Stimulated activated CD4-positive, alpha-beta T cell treated with anti-CD3 and anti-CD28 coated beads, Interleukin-1b, Interleukin-23, amount 100 ng/mL, for 4 hours (primary cell): ENCODE data around the gene MAPK8IP3.
"Not testable (repeated sequence)": the region's sequence is repeated elsewhere in the genome, so short reads cannot be mapped to it uniquely, and the experiment has no call there.

Experiments
- DNase-seq, 2 donors: peaks; one replicate each; pipeline ENCODE4 v3.0.0-alpha.2; 2020; ENCODE audit warnings: low read depth in 2 of 2

The MAPK8IP3 gene

GRCh38 chr16:1786242-1787055 lies 80.5 kb downstream of the MAPK8IP3 start:
- no peak for DNase-seq

- no peak for DNase-seq
Observed at GRCh38 chr16:1787056-1787321, 81.0 kb downstream of the MAPK8IP3 start.

GRCh38 chr16:1787322-1788094 lies 81.5 kb downstream of the MAPK8IP3 start:
- no peak for DNase-seq

- no peak for DNase-seq
Observed at GRCh38 chr16:1788095-1788707, 82.2 kb downstream of the MAPK8IP3 start.

GRCh38 chr16:1788708-1789100 lies 82.7 kb downstream of the MAPK8IP3 start:
- no peak for DNase-seq

- DNase-seq, result no peak
Observed at GRCh38 chr16:1789643-1790045, 83.6 kb downstream of the MAPK8IP3 start.

GRCh38 chr16:1790261-1790610 lies 84.2 kb downstream of the MAPK8IP3 start:
- no peak for DNase-seq

- DNase-seq, result no peak
Observed at GRCh38 chr16:1790611-1791255, 84.7 kb downstream of the MAPK8IP3 start.

GRCh38 chr16:1791256-1791942 lies 85.4 kb downstream of the MAPK8IP3 start:
- DNase-seq, result no peak

- DNase-seq, result no peak
Observed at GRCh38 chr16:1791943-1792812, 86.2 kb downstream of the MAPK8IP3 start.

- DNase-seq, result no peak
Observed at GRCh38 chr16:1792836-1793577, 87.0 kb downstream of the MAPK8IP3 start.

- DNase-seq, result no peak
Observed at GRCh38 chr16:1793578-1794220, 87.7 kb downstream of the MAPK8IP3 start, which contains the start of gene IGFALS. Gene IGFALS, minus strand, starts transcription at chr16:1793705. Its CDS starts 53 bp downstream, at chr16:1793652.

- no peak for DNase-seq
Observed at GRCh38 chr16:1794221-1794871, 88.4 kb downstream of the MAPK8IP3 start.

- no peak for DNase-seq
Observed at GRCh38 chr16:1794908-1795666, 89.1 kb downstream of the MAPK8IP3 start.

GRCh38 chr16:1799263-1799662 lies 93.3 kb downstream of the MAPK8IP3 start:
- DNase-seq, result not testable (repeated sequence)

- no peak for DNase-seq
Observed at GRCh38 chr16:1800701-1801100, 94.7 kb downstream of the MAPK8IP3 start.

- DNase-seq, result no peak
Observed at GRCh38 chr16:1807626-1808025, 101.6 kb downstream of the MAPK8IP3 start.

GRCh38 chr16:1808691-1809090 lies 102.7 kb downstream of the MAPK8IP3 start:
- DNase-seq, result no peak
